Osteoblast (primary cell): ENCODE results near the gene PHF20. TPM values are rescaled to one million over a fixed set of nuclear protein-coding genes. Genes with fewer than 3 reads are reported as not detected.

Source experiments
- DNase-seq: peaks from one replicate; pipeline ENCODE4 v3.0.0; 2011; ENCODE audit warnings: low spot score, mixed read lengths; ENCODE audit not compliant: insufficient read length; ENCODE audit errors: missing footprints
- H2AFZ ChIP-seq: 2 replicates; pipeline ENCODE4 v1.6.0; 2011; ENCODE audit warnings: mild to moderate bottlenecking, low read length
- H3K27ac ChIP-seq: 2 replicates; pipeline ENCODE4 v1.5.1; 2011; ENCODE audit warnings: mild to moderate bottlenecking, low read depth, low read length, moderate library complexity
- H3K27me3 ChIP-seq: 2 replicates; pipeline ENCODE4 v1.6.0; 2012; ENCODE audit warnings: mild to moderate bottlenecking, control low read depth, inconsistent platforms, low read length, moderate library complexity; ENCODE audit not compliant: insufficient read depth
- H3K36me3 ChIP-seq: 2 replicates; pipeline ENCODE4 v1.5.1; 2011; ENCODE audit warnings: mild to moderate bottlenecking, low read length, control low read depth, moderate library complexity; ENCODE audit not compliant: insufficient read depth
- H3K4me1 ChIP-seq: 2 replicates; pipeline ENCODE4 v1.5.1; 2011; ENCODE audit warnings: mild to moderate bottlenecking, low read length, control low read depth, moderate library complexity; ENCODE audit not compliant: insufficient read depth
- H3K4me2 ChIP-seq: 2 replicates; pipeline ENCODE4 v1.6.0; 2011; ENCODE audit warnings: mild to moderate bottlenecking, low read length; ENCODE audit not compliant: insufficient read depth
- H3K4me3 ChIP-seq: fragments of 200-600 bp; sonication (generic); 3 replicates; pipeline ENCODE4 v1.5.1; 2012; ENCODE audit warnings: mild to moderate bottlenecking, low read length, inconsistent platforms; ENCODE audit not compliant: insufficient read depth
- H3K79me2 ChIP-seq: 2 replicates; pipeline ENCODE4 v1.6.0; 2012; ENCODE audit warnings: mild to moderate bottlenecking, low read length, control low read depth, inconsistent platforms; ENCODE audit not compliant: insufficient read depth
- H3K9me3 ChIP-seq: 2 replicates; pipeline ENCODE4 v1.5.1; 2011; ENCODE audit warnings: low read depth, low read length, control low read depth
- H4K20me1 ChIP-seq: 2 replicates; pipeline ENCODE4 v1.6.0; 2012; ENCODE audit warnings: mild to moderate bottlenecking, low read length, control low read depth; ENCODE audit not compliant: insufficient read depth
- total RNA-seq: library from RNA; depleted of rRNA; stranded (reverse); fragments of >200 nt; gene quantifications from 2 replicates; pipeline ENCODE4 v1.2.3, GENCODE V29; 2012
- TF ChIP-seq, protein P1 (sequence below): IDR thresholded peaks from 2 replicates; pipeline ENCODE4 v1.5.1; 2011; ENCODE audit warnings: mild to moderate bottlenecking, low read depth, low read length, moderate library complexity; ENCODE audit errors: extremely low read depth

Gene PHF20
- total RNA-seq, 1 donor = 39.1 TPM

DNA sequence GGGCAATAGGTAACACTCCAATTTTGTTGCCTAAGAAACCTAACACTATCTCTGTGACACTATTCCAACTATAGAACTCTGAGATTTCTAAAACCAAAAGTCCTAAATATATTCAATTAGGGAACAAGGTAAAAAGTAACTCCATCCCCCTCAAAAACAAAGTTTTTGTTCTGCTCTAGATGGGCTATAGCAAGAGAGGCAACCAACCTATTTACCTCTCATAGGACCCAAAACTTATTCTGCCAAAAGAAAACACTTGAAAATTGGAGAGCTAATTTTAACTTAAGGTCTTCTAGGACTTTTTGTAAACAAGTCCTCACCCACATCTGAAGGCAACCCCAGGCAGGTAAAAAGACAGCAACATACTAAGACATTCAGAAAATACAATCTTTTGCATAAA, 37.4 kb upstream of the PHF20 start:
- no peak for DNase-seq
- TF ChIP-seq, protein P1, sequence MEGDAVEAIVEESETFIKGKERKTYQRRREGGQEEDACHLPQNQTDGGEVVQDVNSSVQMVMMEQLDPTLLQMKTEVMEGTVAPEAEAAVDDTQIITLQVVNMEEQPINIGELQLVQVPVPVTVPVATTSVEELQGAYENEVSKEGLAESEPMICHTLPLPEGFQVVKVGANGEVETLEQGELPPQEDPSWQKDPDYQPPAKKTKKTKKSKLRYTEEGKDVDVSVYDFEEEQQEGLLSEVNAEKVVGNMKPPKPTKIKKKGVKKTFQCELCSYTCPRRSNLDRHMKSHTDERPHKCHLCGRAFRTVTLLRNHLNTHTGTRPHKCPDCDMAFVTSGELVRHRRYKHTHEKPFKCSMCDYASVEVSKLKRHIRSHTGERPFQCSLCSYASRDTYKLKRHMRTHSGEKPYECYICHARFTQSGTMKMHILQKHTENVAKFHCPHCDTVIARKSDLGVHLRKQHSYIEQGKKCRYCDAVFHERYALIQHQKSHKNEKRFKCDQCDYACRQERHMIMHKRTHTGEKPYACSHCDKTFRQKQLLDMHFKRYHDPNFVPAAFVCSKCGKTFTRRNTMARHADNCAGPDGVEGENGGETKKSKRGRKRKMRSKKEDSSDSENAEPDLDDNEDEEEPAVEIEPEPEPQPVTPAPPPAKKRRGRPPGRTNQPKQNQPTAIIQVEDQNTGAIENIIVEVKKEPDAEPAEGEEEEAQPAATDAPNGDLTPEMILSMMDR = no peak
- Histone ChIP-seq H4K20me1 (peaks cover 87% of the 10 kb centered on the region), H2AFZ (no peak overlapping the region), H3K4me3 (no peak overlapping the region), H3K27ac (peak overlapping the region; percentile 31), H3K4me1 (peaks cover 53% of the 10 kb centered on the region), H3K27me3 (no peaks in the 10 kb centered on the region), H3K36me3 (peaks cover 97% of the 10 kb centered on the region), H3K79me2 (peaks cover 99% of the 10 kb centered on the region), H3K9me3 (no peaks in the 10 kb centered on the region), H3K4me2 (peak overlapping the region; percentile 9)

DNA sequence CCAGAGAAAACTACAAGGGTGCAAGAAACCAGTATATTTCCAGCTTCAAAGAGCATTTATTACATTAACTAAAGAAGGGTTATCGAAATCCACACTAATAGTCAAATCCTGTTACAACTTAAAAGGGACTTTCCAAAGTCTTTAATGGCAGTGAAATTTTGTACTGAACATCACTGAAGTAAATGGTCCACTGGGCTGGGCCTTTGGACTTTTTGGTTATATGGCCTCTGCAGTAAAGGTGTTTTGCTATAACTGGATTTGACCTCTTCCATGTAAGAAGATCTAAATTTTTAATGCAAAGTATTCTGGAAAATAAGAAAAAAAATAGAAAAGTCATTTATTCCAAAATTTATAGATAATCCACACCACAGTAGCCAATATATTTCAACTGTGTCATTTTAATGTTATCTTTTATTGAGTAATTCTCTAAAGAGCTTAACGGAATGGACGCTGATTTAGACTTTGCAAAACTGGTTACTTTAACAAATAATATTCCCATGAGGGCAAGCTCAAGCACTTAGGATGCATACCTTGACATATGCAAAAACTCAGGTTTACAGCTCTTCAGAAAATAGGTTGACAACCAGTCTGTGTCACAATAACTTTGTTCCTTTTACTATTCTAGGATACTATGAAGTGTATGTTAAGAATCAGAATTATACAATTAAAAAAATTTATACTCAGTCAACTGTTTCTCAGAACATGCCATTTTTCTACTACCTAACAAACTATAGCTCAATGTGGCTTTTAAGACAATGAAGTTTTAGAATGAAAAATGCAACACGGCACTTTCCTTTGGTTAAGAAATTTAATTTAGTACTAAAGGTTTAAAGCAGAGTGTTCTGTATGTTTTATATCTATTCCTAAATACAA, 36.8 kb upstream of the PHF20 start:
- DNase-seq = no peak
- Histone ChIP-seq H3K9me3 (no peaks in the 10 kb centered on the region), H3K4me3 (no peak overlapping the region), H3K79me2 (peaks cover 99% of the 10 kb centered on the region), H3K4me2 (peak overlapping the region; percentile 49), H3K27me3 (no peaks in the 10 kb centered on the region), H3K4me1 (peaks cover 56% of the 10 kb centered on the region), H3K36me3 (peaks cover 97% of the 10 kb centered on the region), H4K20me1 (peaks cover 85% of the 10 kb centered on the region), H2AFZ (no peak overlapping the region), H3K27ac (peak overlapping the region; percentile 31)
- TF ChIP-seq, protein P1 = no peak

DNA sequence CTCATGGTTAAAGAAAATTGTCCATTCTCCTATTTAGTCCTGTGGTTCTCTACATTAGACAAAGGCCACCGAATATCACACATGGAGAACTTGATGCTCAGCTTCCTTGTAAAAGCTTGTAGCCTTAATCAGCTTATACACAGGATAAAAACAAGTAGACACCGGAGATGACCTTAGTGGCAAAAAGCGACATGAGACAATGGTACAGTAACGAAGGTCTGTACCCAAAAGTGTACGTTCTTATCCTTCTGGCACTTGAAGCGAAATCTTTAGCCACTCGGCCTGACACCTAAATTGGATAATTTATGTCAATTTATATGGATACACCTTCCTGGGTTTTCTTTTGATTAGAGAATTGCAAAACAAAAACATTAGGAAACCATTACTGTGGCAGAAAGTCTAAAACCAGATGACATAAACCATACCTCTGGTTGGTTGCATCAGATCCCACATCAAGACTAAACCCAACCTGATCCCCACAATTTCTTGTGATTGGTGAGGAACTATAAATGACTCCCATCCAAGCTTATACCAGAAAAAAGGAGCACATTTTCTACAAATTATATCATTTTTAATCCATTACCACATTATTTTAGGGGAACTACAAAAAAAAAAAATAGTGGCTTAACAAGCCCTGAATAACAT, 35.9 kb upstream of the PHF20 start:
- Histone ChIP-seq H3K4me1 (peaks cover 59% of the 10 kb centered on the region), H2AFZ (no peak overlapping the region), H3K79me2 (peaks cover 99% of the 10 kb centered on the region), H4K20me1 (peaks cover 84% of the 10 kb centered on the region), H3K27ac (peak overlapping the region; percentile 13), H3K36me3 (peaks cover 95% of the 10 kb centered on the region), H3K4me2 (peak overlapping the region; percentile 49), H3K4me3 (peak overlapping the region; percentile 14), H3K27me3 (no peaks in the 10 kb centered on the region), H3K9me3 (no peaks in the 10 kb centered on the region)
- DNase-seq = peak; percentile 31
- TF ChIP-seq, protein P1 = no peak

DNA sequence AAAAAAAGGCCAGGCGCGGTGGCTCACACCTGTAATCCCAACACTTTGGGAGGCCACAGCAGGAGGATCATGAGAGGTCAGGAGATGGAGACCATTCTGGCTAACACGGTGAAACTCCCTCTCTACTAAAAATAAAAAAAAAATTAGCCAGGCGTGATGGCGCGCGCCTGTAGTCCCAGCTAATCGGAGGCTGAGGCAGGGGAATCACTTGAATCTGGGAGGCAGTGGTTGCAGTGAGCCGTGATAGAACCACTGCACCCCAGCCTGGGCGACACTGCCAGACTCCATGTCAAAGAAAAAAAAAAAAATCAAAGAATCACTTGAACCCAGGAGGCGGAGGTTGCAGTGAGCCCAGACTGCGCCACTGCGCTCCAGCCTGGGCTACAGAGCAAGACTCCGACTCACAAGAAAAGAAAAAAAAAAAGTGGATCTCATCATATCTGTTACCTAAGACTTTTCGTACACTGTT, 33.9 kb upstream of the PHF20 start:
- Histone ChIP-seq H3K27me3 (no peaks in the 10 kb centered on the region), H3K36me3 (peaks cover 75% of the 10 kb centered on the region), H3K9me3 (no peaks in the 10 kb centered on the region), H2AFZ (no peak overlapping the region), H3K4me3 (no peak overlapping the region), H3K79me2 (peaks cover 94% of the 10 kb centered on the region), H3K27ac (no peak overlapping the region), H4K20me1 (peaks cover 65% of the 10 kb centered on the region), H3K4me1 (peaks cover 50% of the 10 kb centered on the region), H3K4me2 (no peak overlapping the region)
- DNase-seq = no peak
- TF ChIP-seq, protein P1 = no peak
